ENCODE results near the gene C22orf39.
"Not testable (repeated sequence)": the region's sequence is repeated elsewhere in the genome, so short reads cannot be mapped to it uniquely, and the experiment has no call there.

C22orf39 gene

GRCh38 chr22:19453718-19454117 is 6.2 kb upstream of the C22orf39 start:
- Histone ChIP-seq H3K4me1 (ENCODE audit: insufficient read depth, low read length) (no peaks in the 10 kb centered on the region), H3K36me3 (ENCODE audit: insufficient read depth, low read length) (peaks cover 35% of the 10 kb centered on the region), H3K9ac (ENCODE audit: low read depth, low read length) (no peak overlapping the region), H3K9me3 (ENCODE audit: control insufficient read depth, insufficient read depth, low read length) (no peaks in the 10 kb centered on the region)

GRCh38 chr22:19451570-19451969 is 4.1 kb upstream of the C22orf39 start:
- no peaks in the 10 kb centered on the region for H3K4me1 ChIP-seq (ENCODE audit: insufficient read depth, low read length)
- no peak overlapping the region for H3K9ac ChIP-seq (ENCODE audit: low read depth, low read length)
- peaks cover 30% of the 10 kb centered on the region for H3K36me3 ChIP-seq (ENCODE audit: insufficient read depth, low read length)
- no peaks in the 10 kb centered on the region for H3K9me3 ChIP-seq (ENCODE audit: control insufficient read depth, insufficient read depth, low read length)

- Histone ChIP-seq H3K4me1 (ENCODE audit: insufficient read depth, low read length) (no peaks in the 10 kb centered on the region), H3K36me3 (ENCODE audit: insufficient read depth, low read length) (peaks cover 30% of the 10 kb centered on the region), H3K9me3 (ENCODE audit: control insufficient read depth, insufficient read depth, low read length) (no peaks in the 10 kb centered on the region), H3K9ac (ENCODE audit: low read depth, low read length) (no peak overlapping the region)
These were observed 3.1 kb upstream of the C22orf39 start for GRCh38 chr22:19450363-19451175.

GRCh38 chr22:19449422-19449767 is 1.9 kb upstream of the C22orf39 start:
- no peaks in the 10 kb centered on the region for H3K4me1 ChIP-seq (ENCODE audit: insufficient read depth, low read length)
- peaks cover 27% of the 10 kb centered on the region for H3K36me3 ChIP-seq (ENCODE audit: insufficient read depth, low read length)
- H3K9ac ChIP-seq (ENCODE audit: low read depth, low read length): no peak overlapping the region
- no peaks in the 10 kb centered on the region for H3K9me3 ChIP-seq (ENCODE audit: control insufficient read depth, insufficient read depth, low read length)

GRCh38 chr22:19448739-19449421 is 1.4 kb upstream of the C22orf39 start:
- H3K9me3 ChIP-seq (ENCODE audit: control insufficient read depth, insufficient read depth, low read length): no peaks in the 10 kb centered on the region
- peaks cover 22% of the 10 kb centered on the region for H3K36me3 ChIP-seq (ENCODE audit: insufficient read depth, low read length)
- no peak overlapping the region; the same call in 1 of the 2 replicates for H3K9ac ChIP-seq (ENCODE audit: low read depth, low read length)
- H3K4me1 ChIP-seq (ENCODE audit: insufficient read depth, low read length): no peaks in the 10 kb centered on the region

- no peaks in the 10 kb centered on the region for H3K9me3 ChIP-seq (ENCODE audit: control insufficient read depth, insufficient read depth, low read length)
- no peaks in the 10 kb centered on the region for H3K4me1 ChIP-seq (ENCODE audit: insufficient read depth, low read length)
- H3K36me3 ChIP-seq (ENCODE audit: insufficient read depth, low read length): peaks cover 18% of the 10 kb centered on the region
- peak overlapping the region; percentile 99 for H3K9ac ChIP-seq (ENCODE audit: low read depth, low read length)
These were observed 631 bp upstream of the C22orf39 start for GRCh38 chr22:19448076-19448607.

GRCh38 chr22:19446603-19447329 is 745 bp downstream of the C22orf39 start:
- Histone ChIP-seq H3K4me1 (ENCODE audit: insufficient read depth, low read length) (no peaks in the 10 kb centered on the region), H3K36me3 (ENCODE audit: insufficient read depth, low read length) (peaks cover 6% of the 10 kb centered on the region; the same call in 1 of the 2 replicates), H3K9ac (ENCODE audit: low read depth, low read length) (peak overlapping the region; percentile 99), H3K9me3 (ENCODE audit: control insufficient read depth, insufficient read depth, low read length) (no peaks in the 10 kb centered on the region)

- H3K4me1 ChIP-seq (ENCODE audit: insufficient read depth, low read length); H3K9me3 ChIP-seq (ENCODE audit: control insufficient read depth, insufficient read depth, low read length); H3K9ac ChIP-seq (ENCODE audit: low read depth, low read length); H3K36me3 ChIP-seq (ENCODE audit: insufficient read depth, low read length): not testable (repeated sequence)
These were observed 2.1 kb downstream of the C22orf39 start for GRCh38 chr22:19445279-19445982.

GRCh38 chr22:19443544-19444211 is 3.8 kb downstream of the C22orf39 start:
- no peaks in the 10 kb centered on the region for H3K9me3 ChIP-seq (ENCODE audit: control insufficient read depth, insufficient read depth, low read length)
- no peaks in the 10 kb centered on the region for H3K36me3 ChIP-seq (ENCODE audit: insufficient read depth, low read length)
- H3K4me1 ChIP-seq (ENCODE audit: insufficient read depth, low read length): no peaks in the 10 kb centered on the region
- H3K9ac ChIP-seq (ENCODE audit: low read depth, low read length): no peak overlapping the region

- Histone ChIP-seq H3K9me3 (ENCODE audit: control insufficient read depth, insufficient read depth, low read length) (no peaks in the 10 kb centered on the region), H3K9ac (ENCODE audit: low read depth, low read length) (no peak overlapping the region), H3K4me1 (ENCODE audit: insufficient read depth, low read length) (no peaks in the 10 kb centered on the region), H3K36me3 (ENCODE audit: insufficient read depth, low read length) (0 out of 2 replicates have a peak, but pooled peaks cover 2% of the 10 kb centered on the region)
These were observed 5.3 kb downstream of the C22orf39 start for GRCh38 chr22:19442166-19442565.

GRCh38 chr22:19440411-19441195 is 6.9 kb downstream of the C22orf39 start:
- no peak overlapping the region for H3K9ac ChIP-seq (ENCODE audit: low read depth, low read length)
- 0 out of 2 replicates have a peak, but pooled peaks cover 3% of the 10 kb centered on the region for H3K36me3 ChIP-seq (ENCODE audit: insufficient read depth, low read length)
- H3K9me3 ChIP-seq (ENCODE audit: control insufficient read depth, insufficient read depth, low read length): no peaks in the 10 kb centered on the region
- no peaks in the 10 kb centered on the region for H3K4me1 ChIP-seq (ENCODE audit: insufficient read depth, low read length)

- peaks cover 7% of the 10 kb centered on the region; the same call in 1 of the 2 replicates for H3K36me3 ChIP-seq (ENCODE audit: insufficient read depth, low read length)
- H3K4me1 ChIP-seq (ENCODE audit: insufficient read depth, low read length): no peaks in the 10 kb centered on the region
- no peaks in the 10 kb centered on the region for H3K9me3 ChIP-seq (ENCODE audit: control insufficient read depth, insufficient read depth, low read length)
- no peak overlapping the region for H3K9ac ChIP-seq (ENCODE audit: low read depth, low read length)
These were observed 9.2 kb downstream of the C22orf39 start for GRCh38 chr22:19438298-19438697.
